Measurements from ENCODE around the gene EXOC4.

DNA sequence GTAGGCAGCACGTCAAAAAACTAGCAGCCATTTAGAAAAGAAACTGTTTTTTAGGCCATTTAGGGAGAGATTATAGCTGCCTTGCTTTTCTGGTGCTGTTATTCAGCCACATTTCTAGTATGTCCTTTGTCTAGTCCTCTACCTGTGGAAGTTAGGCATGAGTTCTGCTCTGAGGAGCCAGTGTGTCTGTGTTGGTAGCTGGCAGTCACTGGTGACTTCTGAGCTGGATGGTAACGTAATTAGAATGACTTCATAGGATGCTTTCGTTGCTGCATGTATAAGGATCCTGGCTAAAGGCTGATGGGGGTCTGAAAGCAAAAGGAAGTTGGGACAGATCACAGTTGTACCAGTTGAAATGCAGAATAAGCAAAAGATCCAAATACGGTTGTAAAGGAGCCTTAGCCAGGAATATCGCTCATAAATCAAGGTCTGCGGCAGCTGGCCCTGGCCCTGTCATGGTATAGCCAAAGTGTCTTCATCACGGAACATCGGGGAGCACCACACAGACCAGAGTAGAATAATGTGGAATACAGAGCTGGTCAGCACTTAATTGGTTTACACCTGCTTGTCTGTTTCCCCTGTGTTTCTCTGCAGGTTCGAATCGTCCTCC, 226.7 kb downstream of the EXOC4 start:
- TF ChIP-seq CTCF (IDR thresholded peaks at IDR 0.05; ENCODE audit: control extremely low read depth in 1 of 3, insufficient read depth in 1 of 3, low read depth in 1 of 3, low read length in 3 of 3), result no peak
- TF ChIP-seq SIN3A (conservative IDR thresholded peaks at IDR 0.05 in 1 of 2, IDR thresholded peaks at IDR 0.05 in 1 of 2; ENCODE audit: low read depth in 1 of 2, low read length in 2 of 2), result no peak
